SU-DHL-6 (cell line): ENCODE results near the gene DNAH9.

Experiments
- H2AFZ ChIP-seq: fragments of 200-600 bp; sonication (generic); 2 replicates; pipeline ENCODE4 v1.6.1; 2014; ENCODE audit warnings: low read depth, mild to moderate bottlenecking, moderate library complexity, mixed read lengths, antibody characterized with exemption, low read length; ENCODE audit not compliant: severe bottlenecking
- H3F3A ChIP-seq: fragments of 200-600 bp; shearing (Covaris generic); 2 replicates; pipeline ENCODE4 v1.6.0; 2016; ENCODE audit warnings: antibody characterized with exemption, mild to moderate bottlenecking; ENCODE audit not compliant: insufficient read depth
- H3K27ac ChIP-seq: fragments of 200-600 bp; sonication (generic); 2 replicates; pipeline ENCODE4 v1.5.1; 2016; ENCODE audit warnings: low read depth, mild to moderate bottlenecking, low read length, moderate library complexity, mixed read lengths
- H3K27me3 ChIP-seq: fragments of 200-600 bp; sonication (generic), shearing (Covaris generic); 2 replicates; pipeline ENCODE4 v1.6.0; 2014; ENCODE audit warnings: mild to moderate bottlenecking, low read length
- H3K36me3 ChIP-seq: fragments of 200-600 bp; sonication (generic); 2 replicates; pipeline ENCODE4 v1.6.1; 2014; ENCODE audit warnings: mild to moderate bottlenecking, low read length, mixed read lengths
- H3K4me2 ChIP-seq: fragments of 300-600, 200-600 bp; shearing (Covaris generic), sonication (generic); 2 replicates; pipeline ENCODE4 v1.6.0; 2014; ENCODE audit warnings: low read length, low read depth, mild to moderate bottlenecking; ENCODE audit not compliant: poor library complexity, severe bottlenecking
- H3K4me3 ChIP-seq: fragments of 200-600 bp; sonication (generic); 2 replicates; pipeline ENCODE4 v1.5.1; 2014; ENCODE audit warnings: antibody characterized with exemption, low read length, mild to moderate bottlenecking, mixed read lengths; ENCODE audit not compliant: insufficient read depth, poor library complexity, severe bottlenecking
- H3K79me2 ChIP-seq: fragments of 200-600 bp; sonication (generic); 2 replicates; pipeline ENCODE4 v1.6.1; 2014; ENCODE audit warnings: mild to moderate bottlenecking, low read length, moderate library complexity; ENCODE audit not compliant: insufficient read depth
- H3K9ac ChIP-seq: fragments of 200-600 bp; sonication (generic); 2 replicates; pipeline ENCODE4 v1.7.0; 2014; ENCODE audit warnings: mild to moderate bottlenecking, low read length
- H3K9me2 ChIP-seq: fragments of 200-600 bp; sonication (generic); replicated peaks from 2 replicates; pipeline ENCODE4 v1.6.1; 2014; ENCODE audit warnings: low read length; ENCODE audit not compliant: insufficient read depth
- H3K9me3 ChIP-seq: fragments of 200-600 bp; sonication (generic); 2 replicates; pipeline ENCODE4 v1.6.1; 2014; ENCODE audit warnings: low read length, mixed read lengths; ENCODE audit not compliant: insufficient read depth
- H4K20me1 ChIP-seq: fragments of 200-600 bp; sonication (generic); 2 replicates; pipeline ENCODE4 v1.6.1; 2014; ENCODE audit warnings: low read depth, mild to moderate bottlenecking, antibody characterized with exemption, low read length, moderate library complexity, mixed read lengths
- EZH2phosphoT487 ChIP-seq: fragments of 200-600 bp; sonication (generic), shearing (Covaris generic); conservative IDR thresholded peaks from 2 replicates; pipeline ENCODE4 v1.6.1; 2018; ENCODE audit warnings: mild to moderate bottlenecking, antibody characterized with exemption, low read length, moderate library complexity, mixed read lengths
- TF ChIP-seq, protein P1 (sequence below): fragments of 200-600 bp; sonication (generic); IDR thresholded peaks from one replicate; pipeline ENCODE4 v1.5.1; 2017; ENCODE audit warnings: antibody characterized with exemption, mild to moderate bottlenecking, low read length, moderate library complexity; ENCODE audit not compliant: insufficient read depth, poor library complexity, severe bottlenecking

The DNAH9 gene

DNA sequence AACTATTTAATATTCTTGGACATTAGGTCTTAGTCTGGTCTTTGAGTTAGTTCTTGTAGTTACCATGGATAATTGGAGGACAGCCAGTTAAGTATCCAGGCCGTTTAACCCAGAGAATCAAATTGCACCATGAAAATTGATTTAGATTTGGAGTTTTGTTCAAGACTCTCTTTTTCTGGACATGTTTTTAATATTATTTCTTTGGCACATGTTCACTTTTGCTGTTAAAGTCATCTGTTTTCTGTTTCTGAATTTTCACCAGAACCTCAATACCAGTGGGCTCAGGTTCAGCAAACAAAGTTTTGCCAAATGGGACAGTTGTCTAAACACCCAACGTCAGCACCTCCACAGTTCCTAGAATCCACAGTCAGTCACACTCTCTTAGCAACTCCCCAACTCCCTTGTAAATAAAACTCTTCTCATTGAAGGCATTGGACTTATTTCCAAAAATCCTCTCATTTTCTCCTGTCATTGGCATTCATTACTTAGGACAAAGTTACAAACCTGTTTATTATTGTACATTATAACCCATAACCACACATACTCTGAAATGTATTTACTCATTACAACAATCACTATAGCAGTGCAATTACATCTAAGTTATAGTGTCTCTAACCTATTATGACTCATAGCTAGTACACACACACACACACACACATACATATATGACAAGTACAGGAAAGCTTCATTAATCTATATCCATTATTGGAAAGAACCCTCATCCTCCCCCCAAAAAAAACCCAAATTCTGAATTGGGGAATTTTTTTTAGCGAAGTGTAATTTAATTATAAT lies 33.5 kb upstream of the DNAH9 start:
- no peak for TF ChIP-seq EZH2phosphoT487
- TF ChIP-seq, protein P1, sequence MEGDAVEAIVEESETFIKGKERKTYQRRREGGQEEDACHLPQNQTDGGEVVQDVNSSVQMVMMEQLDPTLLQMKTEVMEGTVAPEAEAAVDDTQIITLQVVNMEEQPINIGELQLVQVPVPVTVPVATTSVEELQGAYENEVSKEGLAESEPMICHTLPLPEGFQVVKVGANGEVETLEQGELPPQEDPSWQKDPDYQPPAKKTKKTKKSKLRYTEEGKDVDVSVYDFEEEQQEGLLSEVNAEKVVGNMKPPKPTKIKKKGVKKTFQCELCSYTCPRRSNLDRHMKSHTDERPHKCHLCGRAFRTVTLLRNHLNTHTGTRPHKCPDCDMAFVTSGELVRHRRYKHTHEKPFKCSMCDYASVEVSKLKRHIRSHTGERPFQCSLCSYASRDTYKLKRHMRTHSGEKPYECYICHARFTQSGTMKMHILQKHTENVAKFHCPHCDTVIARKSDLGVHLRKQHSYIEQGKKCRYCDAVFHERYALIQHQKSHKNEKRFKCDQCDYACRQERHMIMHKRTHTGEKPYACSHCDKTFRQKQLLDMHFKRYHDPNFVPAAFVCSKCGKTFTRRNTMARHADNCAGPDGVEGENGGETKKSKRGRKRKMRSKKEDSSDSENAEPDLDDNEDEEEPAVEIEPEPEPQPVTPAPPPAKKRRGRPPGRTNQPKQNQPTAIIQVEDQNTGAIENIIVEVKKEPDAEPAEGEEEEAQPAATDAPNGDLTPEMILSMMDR = no peak

DNA sequence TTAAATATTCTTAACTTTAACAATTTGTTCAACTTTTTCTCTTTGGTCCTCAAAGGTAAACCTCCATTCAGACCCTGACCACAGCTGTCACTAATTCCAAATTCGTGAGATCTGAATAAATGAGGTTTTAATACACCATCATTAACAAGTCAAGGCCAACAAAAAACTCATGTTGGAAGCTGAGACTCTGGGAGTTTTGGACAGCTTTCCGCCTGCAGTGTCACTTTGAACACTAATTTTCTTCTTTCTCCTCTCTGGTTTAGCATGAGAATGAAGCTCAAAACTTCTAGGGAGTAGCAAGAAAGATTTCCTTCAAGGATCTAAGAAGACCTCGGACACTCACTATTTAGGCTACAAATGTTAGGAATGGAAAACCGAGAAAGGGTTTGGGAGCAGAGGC lies 32.7 kb upstream of the DNAH9 start:
- Histone ChIP-seq H3K27ac (no peak overlapping the region), H3K9ac (no peak overlapping the region), H3K4me3 (no peak overlapping the region), H3K9me3 (no peaks in the 10 kb centered on the region), H3K79me2 (no peaks in the 10 kb centered on the region), H2AFZ (no peak overlapping the region), H3K4me2 (no peak overlapping the region), H3K9me2 (no peaks in the 10 kb centered on the region), H3K27me3 (no peaks in the 10 kb centered on the region), H3F3A (no peaks in the 10 kb centered on the region), H3K36me3 (no peaks in the 10 kb centered on the region), H4K20me1 (no peaks in the 10 kb centered on the region)
- TF ChIP-seq, protein P1 = no peak
- no peak for TF ChIP-seq EZH2phosphoT487

More for the DNA sequence above, 33.5 kb upstream of the DNAH9 start:
- H4K20me1 ChIP-seq = no peaks in the 10 kb centered on the region
- H3K4me3 ChIP-seq = no peak overlapping the region
- H3K9me2 ChIP-seq = no peaks in the 10 kb centered on the region
- no peaks in the 10 kb centered on the region for H3K79me2 ChIP-seq
- H2AFZ ChIP-seq = no peak overlapping the region
- H3F3A ChIP-seq = no peaks in the 10 kb centered on the region
- H3K27me3 ChIP-seq = no peaks in the 10 kb centered on the region
- no peak overlapping the region for H3K27ac ChIP-seq
- no peak overlapping the region for H3K9ac ChIP-seq
- no peaks in the 10 kb centered on the region for H3K36me3 ChIP-seq
- H3K9me3 ChIP-seq = no peaks in the 10 kb centered on the region
- no peak overlapping the region for H3K4me2 ChIP-seq

DNA sequence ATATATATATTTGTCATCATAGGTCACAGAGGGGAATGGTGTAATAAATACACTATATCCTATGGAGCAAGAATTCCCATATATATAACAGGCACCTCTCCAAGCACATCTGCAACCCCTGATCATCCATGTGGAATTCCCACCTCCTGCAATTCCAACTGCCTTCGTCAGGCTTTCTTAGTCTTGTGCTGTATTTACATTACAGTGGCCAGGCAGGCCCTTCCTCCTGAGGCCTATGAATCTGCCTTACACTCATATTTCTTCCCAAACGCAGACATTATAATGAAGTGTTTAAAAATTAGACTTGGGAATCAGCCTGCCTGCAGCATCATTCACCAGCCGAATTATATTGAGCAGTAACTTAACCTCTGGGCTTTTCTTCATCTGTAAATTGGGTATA lies 19.3 kb upstream of the DNAH9 start:
- Histone ChIP-seq H3K9ac (no peak overlapping the region), H4K20me1 (no peaks in the 10 kb centered on the region), H3K79me2 (no peaks in the 10 kb centered on the region), H3K36me3 (no peaks in the 10 kb centered on the region), H2AFZ (no peak overlapping the region), H3K9me2 (no peaks in the 10 kb centered on the region), H3F3A (no peaks in the 10 kb centered on the region), H3K9me3 (no peaks in the 10 kb centered on the region; the same call in 1 of the 2 replicates), H3K4me3 (no peak overlapping the region), H3K27me3 (no peaks in the 10 kb centered on the region), H3K4me2 (no peak overlapping the region), H3K27ac (no peak overlapping the region)
- TF ChIP-seq, protein P1 = no peak
- TF ChIP-seq EZH2phosphoT487 = no peak
